ENCODE data around the gene CNTNAP2.

DNA sequence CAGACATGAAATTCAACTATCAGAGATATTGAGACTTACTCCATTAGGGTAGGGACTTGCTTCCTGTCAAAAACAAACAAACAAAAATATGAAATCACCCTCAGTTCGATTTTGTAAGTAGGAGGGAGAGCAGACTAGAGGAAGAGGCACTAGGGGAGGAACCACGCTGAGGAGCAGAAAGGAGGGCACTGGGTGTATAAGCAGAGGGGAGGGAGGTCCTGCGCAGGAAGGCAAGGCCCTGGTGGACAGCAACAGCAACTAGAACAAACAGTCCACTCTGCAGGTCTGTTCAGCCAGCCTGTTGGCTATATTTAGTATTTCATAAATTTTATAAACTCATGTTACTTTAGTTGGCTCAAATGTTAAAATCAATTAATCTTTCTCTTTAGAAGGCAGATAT is 1536.9 kb downstream of the CNTNAP2 start:
- TF ChIP-seq, protein P1, sequence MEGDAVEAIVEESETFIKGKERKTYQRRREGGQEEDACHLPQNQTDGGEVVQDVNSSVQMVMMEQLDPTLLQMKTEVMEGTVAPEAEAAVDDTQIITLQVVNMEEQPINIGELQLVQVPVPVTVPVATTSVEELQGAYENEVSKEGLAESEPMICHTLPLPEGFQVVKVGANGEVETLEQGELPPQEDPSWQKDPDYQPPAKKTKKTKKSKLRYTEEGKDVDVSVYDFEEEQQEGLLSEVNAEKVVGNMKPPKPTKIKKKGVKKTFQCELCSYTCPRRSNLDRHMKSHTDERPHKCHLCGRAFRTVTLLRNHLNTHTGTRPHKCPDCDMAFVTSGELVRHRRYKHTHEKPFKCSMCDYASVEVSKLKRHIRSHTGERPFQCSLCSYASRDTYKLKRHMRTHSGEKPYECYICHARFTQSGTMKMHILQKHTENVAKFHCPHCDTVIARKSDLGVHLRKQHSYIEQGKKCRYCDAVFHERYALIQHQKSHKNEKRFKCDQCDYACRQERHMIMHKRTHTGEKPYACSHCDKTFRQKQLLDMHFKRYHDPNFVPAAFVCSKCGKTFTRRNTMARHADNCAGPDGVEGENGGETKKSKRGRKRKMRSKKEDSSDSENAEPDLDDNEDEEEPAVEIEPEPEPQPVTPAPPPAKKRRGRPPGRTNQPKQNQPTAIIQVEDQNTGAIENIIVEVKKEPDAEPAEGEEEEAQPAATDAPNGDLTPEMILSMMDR (IDR thresholded peaks at IDR 0.05; ENCODE audit: low read depth, low read length, missing input control): no peak
- no peak for TF ChIP-seq FOXA1 (IDR thresholded peaks at IDR 0.05)
- TF ChIP-seq, protein P2, sequence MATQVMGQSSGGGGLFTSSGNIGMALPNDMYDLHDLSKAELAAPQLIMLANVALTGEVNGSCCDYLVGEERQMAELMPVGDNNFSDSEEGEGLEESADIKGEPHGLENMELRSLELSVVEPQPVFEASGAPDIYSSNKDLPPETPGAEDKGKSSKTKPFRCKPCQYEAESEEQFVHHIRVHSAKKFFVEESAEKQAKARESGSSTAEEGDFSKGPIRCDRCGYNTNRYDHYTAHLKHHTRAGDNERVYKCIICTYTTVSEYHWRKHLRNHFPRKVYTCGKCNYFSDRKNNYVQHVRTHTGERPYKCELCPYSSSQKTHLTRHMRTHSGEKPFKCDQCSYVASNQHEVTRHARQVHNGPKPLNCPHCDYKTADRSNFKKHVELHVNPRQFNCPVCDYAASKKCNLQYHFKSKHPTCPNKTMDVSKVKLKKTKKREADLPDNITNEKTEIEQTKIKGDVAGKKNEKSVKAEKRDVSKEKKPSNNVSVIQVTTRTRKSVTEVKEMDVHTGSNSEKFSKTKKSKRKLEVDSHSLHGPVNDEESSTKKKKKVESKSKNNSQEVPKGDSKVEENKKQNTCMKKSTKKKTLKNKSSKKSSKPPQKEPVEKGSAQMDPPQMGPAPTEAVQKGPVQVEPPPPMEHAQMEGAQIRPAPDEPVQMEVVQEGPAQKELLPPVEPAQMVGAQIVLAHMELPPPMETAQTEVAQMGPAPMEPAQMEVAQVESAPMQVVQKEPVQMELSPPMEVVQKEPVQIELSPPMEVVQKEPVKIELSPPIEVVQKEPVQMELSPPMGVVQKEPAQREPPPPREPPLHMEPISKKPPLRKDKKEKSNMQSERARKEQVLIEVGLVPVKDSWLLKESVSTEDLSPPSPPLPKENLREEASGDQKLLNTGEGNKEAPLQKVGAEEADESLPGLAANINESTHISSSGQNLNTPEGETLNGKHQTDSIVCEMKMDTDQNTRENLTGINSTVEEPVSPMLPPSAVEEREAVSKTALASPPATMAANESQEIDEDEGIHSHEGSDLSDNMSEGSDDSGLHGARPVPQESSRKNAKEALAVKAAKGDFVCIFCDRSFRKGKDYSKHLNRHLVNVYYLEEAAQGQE (IDR thresholded peaks at IDR 0.05): no peak
- TF ChIP-seq SP1 (IDR thresholded peaks at IDR 0.05): no peak
- TF ChIP-seq, protein P3, sequence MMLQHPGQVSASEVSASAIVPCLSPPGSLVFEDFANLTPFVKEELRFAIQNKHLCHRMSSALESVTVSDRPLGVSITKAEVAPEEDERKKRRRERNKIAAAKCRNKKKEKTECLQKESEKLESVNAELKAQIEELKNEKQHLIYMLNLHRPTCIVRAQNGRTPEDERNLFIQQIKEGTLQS (IDR thresholded peaks at IDR 0.05): no peak
- TF ChIP-seq RAD21 (IDR thresholded peaks at IDR 0.05): no peak
- TF ChIP-seq, protein P4, sequence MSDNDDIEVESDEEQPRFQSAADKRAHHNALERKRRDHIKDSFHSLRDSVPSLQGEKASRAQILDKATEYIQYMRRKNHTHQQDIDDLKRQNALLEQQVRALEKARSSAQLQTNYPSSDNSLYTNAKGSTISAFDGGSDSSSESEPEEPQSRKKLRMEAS (IDR thresholded peaks at IDR 0.05): no peak
- TF ChIP-seq EGR1 (IDR thresholded peaks at IDR 0.05; ENCODE audit: low read depth in 2 of 2): no peak
- TF ChIP-seq GABPA (IDR thresholded peaks at IDR 0.05 in 1 of 2, conservative IDR thresholded peaks at IDR 0.05 in 1 of 2): no peak
- no peak for TF ChIP-seq HNF4G (IDR thresholded peaks at IDR 0.05)
- no peak for TF ChIP-seq JUND (IDR thresholded peaks at IDR 0.05)
- TF ChIP-seq TAF1 (conservative IDR thresholded peaks at IDR 0.05): no peak
- no peak for TF ChIP-seq RXRA (IDR thresholded peaks at IDR 0.05)
